Central memory CD8-positive, alpha-beta T cell (primary cell): Measurements from ENCODE around the gene GRM2.
A peak's percentile ranks its signal among the peaks of the same experiment; 100 is the strongest.

Experiments
- ATAC-seq: fragments of 150-1000 bp; cut with Tn5 transposase; replicated peaks from 2 replicates; pipeline ENCODE4 v1.10.0; 2022; ENCODE audit warnings: mild to moderate bottlenecking, moderate FRiP score, moderate number of reproducible peaks; ENCODE audit not compliant: poor library complexity, severe bottlenecking; ENCODE audit errors: extremely low read depth
- DNase-seq, 2 donors: peaks; one replicate each; pipeline ENCODE4 v3.0.0; 2021; ENCODE audit warnings: low spot score in 2 of 2
- H3K27ac Mint-ChIP-seq: one replicate; pipeline ENCODE4 v1.8.0; 2022; ENCODE audit warnings: low read depth, mild to moderate bottlenecking, moderate library complexity, mixed read lengths
- H3K27me3 Mint-ChIP-seq: one replicate; pipeline ENCODE4 v1.8.0; 2022; ENCODE audit warnings: mixed read lengths
- H3K36me3 Mint-ChIP-seq: one replicate; pipeline ENCODE4 v1.8.0; 2022; ENCODE audit warnings: mild to moderate bottlenecking, moderate library complexity, mixed read lengths; ENCODE audit not compliant: insufficient read depth
- H3K4me1 Mint-ChIP-seq: one replicate; pipeline ENCODE4 v1.8.0; 2022; ENCODE audit warnings: mixed read lengths
- H3K4me3 Mint-ChIP-seq: one replicate; pipeline ENCODE4 v1.8.0; 2022; ENCODE audit warnings: mild to moderate bottlenecking, moderate library complexity, mixed read lengths
- H3K9me3 Mint-ChIP-seq: one replicate; pipeline ENCODE4 v1.8.0; 2022; ENCODE audit warnings: mixed read lengths

Gene GRM2

GRCh38 chr3:51673802-51674654, 32.8 kb upstream of the GRM2 start:
- Mint-ChIP-seq H3K9me3 (no peaks in the 10 kb centered on the region), H3K27me3 (no peaks in the 10 kb centered on the region), H3K4me3 (peak overlapping the region; percentile 93), H3K36me3 (peaks cover 18% of the 10 kb centered on the region), H3K27ac (peak overlapping the region; percentile 45), H3K4me1 (peaks cover 80% of the 10 kb centered on the region)
- DNase-seq (no peak), ATAC-seq (no peak)

GRCh38 chr3:51675201-51675611, 31.7 kb upstream of the GRM2 start:
- no peaks in the 10 kb centered on the region for H3K9me3 Mint-ChIP-seq
- peak overlapping the region; percentile 34 for H3K4me3 Mint-ChIP-seq
- ATAC-seq: no peak
- H3K36me3 Mint-ChIP-seq: peaks cover 15% of the 10 kb centered on the region
- peak overlapping the region; percentile 45 for H3K27ac Mint-ChIP-seq
- H3K27me3 Mint-ChIP-seq: no peaks in the 10 kb centered on the region
- DNase-seq: no peak
- H3K4me1 Mint-ChIP-seq: peaks cover 84% of the 10 kb centered on the region

GRCh38 chr3:51676102-51676640, 30.7 kb upstream of the GRM2 start:
- DNase-seq: no peak
- Mint-ChIP-seq H3K4me1 (peaks cover 93% of the 10 kb centered on the region), H3K4me3 (peak overlapping the region; percentile 40), H3K9me3 (no peaks in the 10 kb centered on the region), H3K27ac (peak overlapping the region; percentile 45), H3K36me3 (peaks cover 9% of the 10 kb centered on the region), H3K27me3 (no peaks in the 10 kb centered on the region)
- ATAC-seq: no peak

GRCh38 chr3:51677358-51677757, 29.5 kb upstream of the GRM2 start:
- no peaks in the 10 kb centered on the region for H3K27me3 Mint-ChIP-seq
- peaks cover 94% of the 10 kb centered on the region for H3K4me1 Mint-ChIP-seq
- H3K4me3 Mint-ChIP-seq: peak overlapping the region; percentile 17
- ATAC-seq (no peak), DNase-seq (no peak)
- H3K9me3 Mint-ChIP-seq: no peaks in the 10 kb centered on the region
- H3K36me3 Mint-ChIP-seq: peaks cover 7% of the 10 kb centered on the region
- peak overlapping the region; percentile 17 for H3K27ac Mint-ChIP-seq

GRCh38 chr3:51678186-51678585, 28.7 kb upstream of the GRM2 start:
- peaks cover 9% of the 10 kb centered on the region for H3K36me3 Mint-ChIP-seq
- H3K4me3 Mint-ChIP-seq: peak overlapping the region; percentile 17
- H3K9me3 Mint-ChIP-seq: no peaks in the 10 kb centered on the region
- H3K4me1 Mint-ChIP-seq: peaks cover 94% of the 10 kb centered on the region
- no peaks in the 10 kb centered on the region for H3K27me3 Mint-ChIP-seq
- DNase-seq (no peak), ATAC-seq (no peak)
- H3K27ac Mint-ChIP-seq: peak overlapping the region; percentile 17

- H3K27ac Mint-ChIP-seq: peak overlapping the region; percentile 17
- H3K27me3 Mint-ChIP-seq: no peaks in the 10 kb centered on the region
- peaks cover 92% of the 10 kb centered on the region for H3K4me1 Mint-ChIP-seq
- ATAC-seq (no peak), DNase-seq (no peak)
- no peaks in the 10 kb centered on the region for H3K9me3 Mint-ChIP-seq
- H3K36me3 Mint-ChIP-seq: peaks cover 9% of the 10 kb centered on the region
- no peak overlapping the region for H3K4me3 Mint-ChIP-seq
Measured at GRCh38 chr3:51678641-51679040, 28.2 kb upstream of the GRM2 start.

- Mint-ChIP-seq H3K4me1 (peaks cover 91% of the 10 kb centered on the region), H3K36me3 (peaks cover 10% of the 10 kb centered on the region), H3K27ac (no peak overlapping the region), H3K27me3 (no peaks in the 10 kb centered on the region), H3K4me3 (no peak overlapping the region), H3K9me3 (no peaks in the 10 kb centered on the region)
- no peak for ATAC-seq
- DNase-seq: no peak
Measured at GRCh38 chr3:51679318-51679717, 27.6 kb upstream of the GRM2 start.

GRCh38 chr3:51679777-51680176, 27.1 kb upstream of the GRM2 start:
- ATAC-seq (no peak), DNase-seq (no peak)
- Mint-ChIP-seq H3K36me3 (peaks cover 8% of the 10 kb centered on the region), H3K9me3 (no peaks in the 10 kb centered on the region), H3K27me3 (no peaks in the 10 kb centered on the region), H3K4me3 (no peak overlapping the region), H3K27ac (no peak overlapping the region), H3K4me1 (peaks cover 91% of the 10 kb centered on the region)

- no peak for DNase-seq
- Mint-ChIP-seq H3K27ac (no peak overlapping the region), H3K4me3 (no peak overlapping the region), H3K9me3 (no peaks in the 10 kb centered on the region), H3K36me3 (peaks cover 10% of the 10 kb centered on the region), H3K27me3 (no peaks in the 10 kb centered on the region), H3K4me1 (peaks cover 91% of the 10 kb centered on the region)
- ATAC-seq: no peak
Measured at GRCh38 chr3:51680196-51680595, 26.7 kb upstream of the GRM2 start.

- no peaks in the 10 kb centered on the region for H3K27me3 Mint-ChIP-seq
Measured at GRCh38 chr3:51680663-51681230, 26.1 kb upstream of the GRM2 start.

GRCh38 chr3:51681453-51681852, 25.4 kb upstream of the GRM2 start:
- Mint-ChIP-seq H3K4me1 (peaks cover 91% of the 10 kb centered on the region), H3K27me3 (no peaks in the 10 kb centered on the region), H3K27ac (peak overlapping the region; percentile 77), H3K4me3 (peak overlapping the region; percentile 69), H3K9me3 (no peaks in the 10 kb centered on the region), H3K36me3 (peaks cover 13% of the 10 kb centered on the region)
- DNase-seq (peak in 1 of 2 donors; percentile 52), ATAC-seq (peak; percentile 78)

More at GRCh38 chr3:51680663-51681230, 26.1 kb upstream of the GRM2 start:
- peak overlapping the region; percentile 69 for H3K4me3 Mint-ChIP-seq
- H3K9me3 Mint-ChIP-seq: no peaks in the 10 kb centered on the region
- H3K36me3 Mint-ChIP-seq: peaks cover 10% of the 10 kb centered on the region
- DNase-seq (no peak), ATAC-seq (no peak)
- H3K4me1 Mint-ChIP-seq: peaks cover 91% of the 10 kb centered on the region
- peak overlapping the region; percentile 77 for H3K27ac Mint-ChIP-seq

GRCh38 chr3:51682079-51682478, 24.8 kb upstream of the GRM2 start:
- DNase-seq (peak; percentile 47 to 79), ATAC-seq (peak; percentile 62)
- Mint-ChIP-seq H3K4me1 (peaks cover 92% of the 10 kb centered on the region), H3K36me3 (peaks cover 17% of the 10 kb centered on the region), H3K9me3 (no peaks in the 10 kb centered on the region), H3K4me3 (peak overlapping the region; percentile 69), H3K27ac (peak overlapping the region; percentile 3), H3K27me3 (no peaks in the 10 kb centered on the region)

- Mint-ChIP-seq H3K4me3 (peak overlapping the region; percentile 69), H3K36me3 (peaks cover 17% of the 10 kb centered on the region), H3K4me1 (peaks cover 95% of the 10 kb centered on the region), H3K27ac (peak overlapping the region; percentile 3), H3K27me3 (no peaks in the 10 kb centered on the region), H3K9me3 (no peaks in the 10 kb centered on the region)
- ATAC-seq (no peak), DNase-seq (no peak)
Measured at GRCh38 chr3:51682526-51682925, 24.3 kb upstream of the GRM2 start.
